Neural progenitor cell (in vitro differentiated cells): ENCODE data around the gene CEP19.

ENCODE experiments used
- EZH2 ChIP-seq: fragments of 200-600 bp; sonication (generic); IDR thresholded peaks from 2 replicates; pipeline ENCODE4 v1.6.1; 2017; ENCODE audit warnings: antibody characterized with exemption, mild to moderate bottlenecking, moderate library complexity
- TF ChIP-seq, protein P1 (sequence below): fragments of 200-600 bp; sonication (generic); IDR thresholded peaks from 2 replicates; pipeline ENCODE4 v1.5.1; 2017; ENCODE audit warnings: antibody characterized with exemption, mild to moderate bottlenecking

DNA sequence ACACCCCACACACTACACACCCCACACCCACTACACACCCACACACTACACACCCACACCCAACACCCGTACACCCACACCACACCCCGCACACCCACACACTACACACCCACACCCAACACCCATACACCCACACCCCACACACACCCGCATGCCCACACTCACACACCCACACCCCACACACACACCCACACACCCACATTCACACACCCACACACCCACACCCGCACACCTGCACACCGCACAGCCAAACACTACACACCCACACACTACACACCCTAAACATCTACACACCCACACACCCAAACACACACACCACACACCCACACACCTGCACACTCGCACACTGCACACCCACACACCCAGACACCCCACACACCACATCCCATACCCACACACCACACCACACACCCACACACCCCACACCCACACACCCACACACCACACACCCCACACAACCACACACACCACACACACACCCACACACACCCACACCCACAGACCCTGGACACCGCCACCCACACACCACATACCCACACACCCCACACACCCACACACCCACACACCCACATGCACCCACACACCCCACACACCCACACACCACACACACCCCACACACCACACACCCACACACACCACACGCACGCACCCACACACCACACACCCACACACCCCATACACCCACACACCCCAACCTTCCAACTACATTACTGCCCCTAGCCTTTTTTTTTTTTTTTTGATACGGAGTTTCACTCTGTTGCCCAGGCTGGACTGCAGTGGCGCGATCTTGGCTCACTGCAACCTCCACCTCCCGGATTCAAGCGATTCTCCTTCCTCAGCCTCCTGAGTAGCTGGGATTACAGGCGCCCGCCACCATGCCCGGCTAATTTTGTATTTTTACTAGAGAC lies 16.9 kb downstream of the CEP19 start:
- no peak for TF ChIP-seq EZH2
- TF ChIP-seq, protein P1, sequence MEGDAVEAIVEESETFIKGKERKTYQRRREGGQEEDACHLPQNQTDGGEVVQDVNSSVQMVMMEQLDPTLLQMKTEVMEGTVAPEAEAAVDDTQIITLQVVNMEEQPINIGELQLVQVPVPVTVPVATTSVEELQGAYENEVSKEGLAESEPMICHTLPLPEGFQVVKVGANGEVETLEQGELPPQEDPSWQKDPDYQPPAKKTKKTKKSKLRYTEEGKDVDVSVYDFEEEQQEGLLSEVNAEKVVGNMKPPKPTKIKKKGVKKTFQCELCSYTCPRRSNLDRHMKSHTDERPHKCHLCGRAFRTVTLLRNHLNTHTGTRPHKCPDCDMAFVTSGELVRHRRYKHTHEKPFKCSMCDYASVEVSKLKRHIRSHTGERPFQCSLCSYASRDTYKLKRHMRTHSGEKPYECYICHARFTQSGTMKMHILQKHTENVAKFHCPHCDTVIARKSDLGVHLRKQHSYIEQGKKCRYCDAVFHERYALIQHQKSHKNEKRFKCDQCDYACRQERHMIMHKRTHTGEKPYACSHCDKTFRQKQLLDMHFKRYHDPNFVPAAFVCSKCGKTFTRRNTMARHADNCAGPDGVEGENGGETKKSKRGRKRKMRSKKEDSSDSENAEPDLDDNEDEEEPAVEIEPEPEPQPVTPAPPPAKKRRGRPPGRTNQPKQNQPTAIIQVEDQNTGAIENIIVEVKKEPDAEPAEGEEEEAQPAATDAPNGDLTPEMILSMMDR = no peak
